ENCODE data around the gene ATP5F1A.

- no peak for TF ChIP-seq POLR2AphosphoS5 (IDR thresholded peaks at IDR 0.05)
- TF ChIP-seq CTCF (IDR thresholded peaks at IDR 0.05): no peak
- TF ChIP-seq POLR2A (IDR thresholded peaks at IDR 0.05): no peak
These were observed 27.9 kb downstream of the ATP5F1A start for GRCh38 chr18:46070232-46070631.

All from prostate gland (tissue), 2 donors.